HG02943 (cell line): Measurements from ENCODE around the gene DHRS7B.

Experiments used
- ATAC-seq: cut with Tn5 transposase; IDR thresholded peaks from one replicate; pipeline ENCODE4 v1.9.1; 2021; ENCODE audit warnings: mild to moderate bottlenecking, low read depth, moderate library complexity; ENCODE audit not compliant: unreplicated experiment

DHRS7B gene

DNA sequence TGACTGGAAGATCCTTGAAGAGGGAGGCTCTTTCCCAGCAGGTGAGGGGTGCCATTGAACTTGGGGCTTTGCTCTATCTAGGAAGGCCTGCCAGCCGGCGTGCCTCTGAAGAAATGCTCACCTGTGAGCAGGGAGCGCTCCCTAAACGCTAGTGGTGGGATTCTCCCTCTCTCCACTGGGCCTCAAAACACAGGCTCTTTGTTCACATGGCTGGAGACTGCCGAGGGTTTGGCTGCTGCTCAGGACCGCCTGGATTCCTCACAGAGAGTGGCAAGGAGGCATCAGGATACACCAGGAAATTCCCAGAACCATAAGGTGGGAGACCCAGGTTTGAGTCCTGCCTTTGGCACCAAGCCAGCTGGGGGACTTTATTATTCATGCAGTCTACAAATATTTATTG, 104.8 kb downstream of the DHRS7B start:
- no peak for ATAC-seq

GRCh38 chr17:21232033-21232749, 105.4 kb downstream of the DHRS7B start:
- ATAC-seq, result no peak

DNA sequence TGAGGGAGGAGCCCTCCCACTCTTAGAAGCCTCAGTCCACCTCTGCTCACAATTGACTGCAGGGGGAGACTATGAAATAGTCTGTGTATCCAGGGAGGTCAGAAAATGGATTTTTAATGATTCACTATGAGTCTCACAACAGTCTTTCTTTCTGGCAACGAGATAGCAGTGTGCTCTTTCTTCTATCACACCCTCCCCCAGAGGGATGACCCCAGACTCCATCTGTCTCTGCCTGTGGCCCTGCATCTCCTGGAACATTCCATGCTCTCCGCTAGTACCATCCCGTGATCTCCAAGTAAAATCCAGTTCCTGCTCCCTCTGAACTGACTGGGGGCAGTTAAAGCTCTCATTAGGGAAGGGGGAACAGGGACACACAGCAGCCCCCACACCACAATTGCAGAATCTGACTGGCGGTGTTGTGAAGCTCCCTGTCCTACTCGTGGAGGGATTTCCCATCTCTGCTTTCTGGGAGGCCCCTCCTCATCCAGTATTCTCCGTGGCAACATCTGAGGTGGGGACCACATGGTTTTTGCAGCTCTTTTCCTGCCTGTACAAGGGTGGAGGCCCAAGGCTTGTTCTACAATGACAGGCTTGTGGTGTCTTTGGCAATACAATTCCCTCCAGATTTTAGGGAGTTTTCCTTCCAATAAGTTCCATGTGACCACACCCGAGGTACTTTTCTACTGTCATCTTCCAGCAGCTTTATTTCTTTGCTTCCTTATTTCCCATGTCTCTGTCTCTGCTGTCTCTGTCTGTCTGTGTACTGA, 107.0 kb downstream of the DHRS7B start:
- ATAC-seq, result no peak

GRCh38 chr17:21235921-21236320, 109.2 kb downstream of the DHRS7B start:
- no peak for ATAC-seq

DNA sequence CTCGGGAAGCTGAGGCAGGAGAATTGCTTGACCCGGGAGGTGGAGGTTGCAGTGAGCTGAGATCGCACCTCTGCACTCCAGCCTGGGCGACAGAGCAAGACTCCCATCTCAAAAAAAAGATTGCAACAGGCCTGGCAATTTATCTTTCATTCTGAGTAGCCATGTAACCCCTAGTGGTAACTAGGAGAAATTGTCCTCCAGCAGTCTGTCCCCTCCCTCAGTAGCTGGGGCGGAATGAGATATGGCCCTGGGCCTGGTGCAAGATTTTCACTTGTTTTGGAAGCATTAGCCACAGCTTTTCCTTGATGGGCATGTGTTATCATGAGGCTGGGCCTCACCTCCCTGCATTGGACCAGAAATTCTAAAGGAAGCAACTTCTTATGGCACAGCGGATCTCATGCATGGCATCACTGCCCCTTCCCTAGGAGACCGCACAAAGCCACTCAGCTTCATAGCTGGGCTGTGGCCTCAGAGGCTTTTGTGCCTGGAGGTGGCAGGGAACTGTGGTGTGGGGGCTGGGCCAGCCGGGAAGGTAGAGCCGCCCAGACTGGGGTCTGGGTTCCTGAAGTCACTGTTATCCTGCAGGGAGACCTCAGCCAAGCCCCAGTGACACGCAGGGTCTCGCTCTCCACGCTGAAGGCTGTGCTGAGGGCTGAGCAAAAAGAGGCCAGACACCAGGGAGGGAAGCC, 113.1 kb downstream of the DHRS7B start:
- no peak for ATAC-seq

GRCh38 chr17:21240369-21241055, 113.7 kb downstream of the DHRS7B start:
- no peak for ATAC-seq
